K562 (cell line): ENCODE results near the gene SPNS1. TPM values are rescaled to one million over a fixed set of nuclear protein-coding genes. Genes with fewer than 3 reads are reported as not detected.

Source experiments
- ATF1 ChIP-seq, 2 experiments: fragments of 450-650 bp in 1 of 2; IDR thresholded peaks; 2 replicates each; pipeline ENCODE4 v1.6.1; 2016; ENCODE audit warnings: missing compliant biosample characterization in 1 of 2, missing genetic modification characterization in 1 of 2
- ATF3 ChIP-seq, 2 experiments: fragments of 450-650 bp in 1 of 2; sonication (generic) in 1 of 2; formaldehyde crosslinking in 1 of 2; IDR thresholded peaks in 1 of 2; conservative IDR thresholded peaks in 1 of 2; 2 replicates each; pipeline versions ENCODE4 v1.6.1 to v1.8.1; 2016 to 2023; ENCODE audit warnings: mild to moderate bottlenecking in 2 of 2, moderate library complexity in 2 of 2, inconsistent platforms in 1 of 2, missing genetic modification reagents in 1 of 2
- E2F6 ChIP-seq, 2 experiments: IDR thresholded peaks; 2 replicates each; pipeline ENCODE4 v1.6.1; 2011; ENCODE audit warnings: borderline replicate concordance in 1 of 2, control low read depth in 1 of 2, low read depth in 1 of 2, low read length in 1 of 2, mild to moderate bottlenecking in 1 of 2, mixed read lengths in 1 of 2, moderate library complexity in 1 of 2; ENCODE audit not compliant: insufficient read depth in 1 of 2, insufficient read length in 1 of 2, poor library complexity in 1 of 2, severe bottlenecking in 1 of 2; ENCODE audit errors: extremely low read depth in 1 of 2
- FOXK2 ChIP-seq, 2 experiments: fragments of 450-650 bp; IDR thresholded peaks in 1 of 2; conservative IDR thresholded peaks in 1 of 2; 2 replicates each; pipeline ENCODE4 v1.6.1; 2016; ENCODE audit warnings: low read depth in 2 of 2, mild to moderate bottlenecking in 1 of 2
- HDGF ChIP-seq: fragments of 450-650 bp; IDR thresholded peaks from 2 replicates; pipeline ENCODE4 v1.6.1; 2016
- MGA ChIP-seq: fragments of 450-650 bp; IDR thresholded peaks from 2 replicates; pipeline ENCODE4 v1.6.1; 2016; ENCODE audit warnings: mild to moderate bottlenecking, moderate library complexity
- RBFOX2 ChIP-seq: fragments of 200-400 bp; formaldehyde crosslinking; IDR thresholded peaks from 2 replicates; pipeline ENCODE4 v1.6.1; 2017; ENCODE audit warnings: low read depth, mild to moderate bottlenecking, low read length, moderate library complexity
- TBP ChIP-seq: optimal IDR thresholded peaks from 2 replicates; pipeline ENCODE3; 2011; ENCODE audit warnings: low read depth, low read length, improper control_type of control experiment
- ZBTB2 ChIP-seq: fragments of 450-650 bp; IDR thresholded peaks from 2 replicates; pipeline ENCODE4 v1.6.1; 2016; ENCODE audit warnings: antibody characterized with exemption
- ZSCAN29 ChIP-seq: fragments of 450-650 bp; IDR thresholded peaks from 2 replicates; pipeline ENCODE4 v1.6.1; 2017
- polyA plus RNA-seq, 8 experiments: library from polyadenylated mRNA; depleted of rRNA in 4 of 8; stranded (reverse) in 5 of 8; unstranded in 3 of 8; fragments of >200 nt; fragmentation: Nextera tagmentation in 2 of 8; fragmentation: Illumina TruSeq in 1 of 8; extraction: Ambion mirVana in 2 of 8; extraction: Trizol in 1 of 8; gene quantifications; 2 replicates each; pipeline versions ENCODE4 v1.2.1 to v1.2.3, GENCODE V29; 2011 to 2014; ENCODE audit warnings: inconsistent platforms in 1 of 8, missing spikeins in 1 of 8
- total RNA-seq, 7 experiments: library from RNA; depleted of rRNA in 6 of 7; stranded (reverse); fragments of >200 nt in 6 of 7; fragmentation: Illumina TruSeq in 2 of 7; extraction: Trizol in 2 of 7; gene quantifications; 2 replicates each; pipeline versions ENCODE4 v1.2.1 to v1.2.3, GENCODE V29; 2011 to 2021; ENCODE audit warnings: low replicate concordance in 1 of 7

Gene SPNS1
- total and polyA plus RNA-seq, 9 of the 15 experiments (the other 6 are each of a cell fraction or from before 2014, with no cell fraction given), result 0.58 to 64.9 (median 13.7) TPM

- TF ChIP-seq RBFOX2 (peak; percentile 62), ZBTB2 (peak; percentile 33; the same call in 1 of the 2 replicates), TBP (peak; percentile 64), ATF3 (IDR thresholded peaks at IDR 0.05) (no peak), ATF3 (CRISPR knock-in tag; conservative IDR thresholded peaks at IDR 0.05) (0 out of 2 replicates have a peak, but pooled peaks have one; percentile 41), FOXK2 (conservative IDR thresholded peaks at IDR 0.05 in 1 of 2, IDR thresholded peaks at IDR 0.05 in 1 of 2; ENCODE audit: low read depth in 2 of 2) (no peak), ZSCAN29 (no peak), HDGF (peak; percentile 57; the same call in 1 of the 2 replicates), MGA (peak; percentile 88), E2F6 (IDR thresholded peaks at IDR 0.05; ENCODE audit: borderline replicate concordance in 1 of 2, extremely low read depth in 1 of 2, insufficient read depth in 1 of 2, insufficient read length in 1 of 2, low read depth in 1 of 2, low read length in 1 of 2, poor library complexity in 1 of 2, severe bottlenecking in 1 of 2) (peak; percentile 85 to 94), ATF1 (CRISPR knock-in tag; IDR thresholded peaks at IDR 0.05) (no peak), ATF1 (tag; IDR thresholded peaks at IDR 0.05) (0 out of 2 replicates have a peak, but pooled peaks have one; percentile 37)
Measured at GRCh38 chr16:28935924-28936783, 38.4 kb upstream of the SPNS1 start (continued).
